Activated naive CD4-positive, alpha-beta T cell treated with Interleukin-2 at 50 U/mL for 16 hours (primary cell): Measurements from ENCODE around the gene GGN.
A peak's percentile ranks its signal among the peaks of the same experiment; 100 is the strongest.
"Not testable (repeated sequence)": the region's sequence is repeated elsewhere in the genome, so short reads cannot be mapped to it uniquely, and the experiment has no call there.

Source experiments
- DNase-seq: peaks from one replicate; pipeline ENCODE4 v3.0.0-alpha.2; 2020

The GGN gene, protein sequence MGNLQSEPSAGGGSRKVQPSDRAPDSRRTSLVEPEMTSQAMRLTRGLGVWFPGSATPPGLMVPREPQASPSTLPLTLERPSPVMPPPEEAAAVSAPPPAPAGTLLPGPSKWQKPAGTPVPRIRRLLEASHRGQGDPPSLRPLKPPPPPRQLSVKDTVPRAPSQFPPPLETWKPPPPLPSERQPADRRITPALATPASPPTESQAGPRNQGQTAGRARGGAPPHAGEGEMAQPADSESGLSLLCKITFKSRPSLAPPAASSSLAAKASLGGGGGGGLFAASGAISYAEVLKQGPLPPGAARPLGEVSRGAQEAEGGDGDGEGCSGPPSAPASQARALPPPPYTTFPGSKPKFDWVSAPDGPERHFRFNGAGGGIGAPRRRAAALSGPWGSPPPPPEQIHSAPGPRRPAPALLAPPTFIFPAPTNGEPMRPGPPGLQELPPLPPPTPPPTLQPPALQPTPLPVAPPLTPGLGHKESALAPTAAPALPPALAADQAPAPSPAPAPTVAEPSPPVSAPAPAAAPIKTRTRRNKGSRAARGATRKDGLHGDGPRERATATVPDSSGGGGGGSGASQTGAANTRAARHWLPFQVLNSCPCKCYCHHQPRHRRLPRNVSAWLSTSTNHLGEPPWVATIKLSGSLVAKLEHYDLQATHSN

DNA sequence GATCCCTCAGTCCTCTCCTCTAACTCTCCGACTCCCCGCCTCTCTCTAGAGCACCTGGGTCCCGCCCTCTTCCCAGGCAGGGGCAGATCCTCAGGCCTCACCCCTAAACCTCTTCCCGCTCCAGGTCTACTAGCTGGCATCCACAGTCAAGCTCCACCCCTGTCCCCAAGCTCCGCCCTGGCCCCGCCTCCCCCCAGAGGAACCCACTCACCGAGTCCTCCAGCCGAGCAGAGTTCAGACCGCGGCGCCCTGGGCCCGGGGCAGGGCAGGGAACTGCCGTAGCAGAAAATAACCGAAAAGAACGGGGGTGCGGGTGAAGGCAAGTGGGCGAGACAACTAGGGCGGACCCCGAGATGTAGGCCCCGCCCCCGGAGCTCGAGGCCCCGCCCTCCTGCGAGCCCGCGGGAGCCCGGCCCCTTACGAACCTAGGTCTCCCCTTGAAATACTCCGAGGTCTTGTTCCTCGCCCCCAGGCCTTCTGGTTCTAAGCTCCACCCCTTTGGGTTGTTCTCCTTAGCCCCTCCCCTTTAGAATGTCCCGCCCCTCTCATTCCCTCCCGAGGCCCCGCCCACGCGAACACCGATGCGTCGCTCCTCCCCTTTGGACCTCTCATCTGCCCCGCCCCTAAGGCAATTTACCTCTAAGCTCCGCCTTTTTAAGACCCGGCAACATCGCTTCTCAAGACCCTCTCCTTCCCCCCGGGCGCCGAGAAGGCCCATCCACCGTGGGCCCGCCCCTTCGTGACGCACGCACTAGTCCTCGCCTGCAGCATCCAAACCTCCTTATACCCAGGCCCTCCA is at the start of gene GGN:
GGN (minus strand) TSS at position 485 of the 799 bp plus-strand sequence. CDS start 773 bp downstream, outside the sequence.
- peak; percentile 82 for DNase-seq

DNA sequence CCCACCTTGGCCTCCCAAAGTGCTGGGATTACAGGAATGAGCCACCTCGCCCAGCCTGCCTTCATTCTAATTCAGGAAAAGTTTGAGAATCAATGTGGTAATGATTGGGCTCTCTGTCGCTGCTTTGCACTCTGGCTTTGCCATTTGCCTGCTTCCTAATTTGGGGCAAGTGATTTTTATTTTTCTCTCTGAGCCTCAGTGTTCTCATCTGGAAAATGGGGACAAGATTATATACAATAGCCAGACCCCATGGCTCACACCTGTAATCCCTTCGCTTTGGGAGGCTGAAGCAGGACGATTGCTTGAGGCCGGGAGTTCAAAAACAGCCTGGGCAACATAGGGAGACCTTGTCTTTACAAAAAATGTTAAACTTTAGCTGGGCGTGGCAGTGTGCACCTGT is 49.5 kb upstream of the GGN start:
- no peak for DNase-seq

DNA sequence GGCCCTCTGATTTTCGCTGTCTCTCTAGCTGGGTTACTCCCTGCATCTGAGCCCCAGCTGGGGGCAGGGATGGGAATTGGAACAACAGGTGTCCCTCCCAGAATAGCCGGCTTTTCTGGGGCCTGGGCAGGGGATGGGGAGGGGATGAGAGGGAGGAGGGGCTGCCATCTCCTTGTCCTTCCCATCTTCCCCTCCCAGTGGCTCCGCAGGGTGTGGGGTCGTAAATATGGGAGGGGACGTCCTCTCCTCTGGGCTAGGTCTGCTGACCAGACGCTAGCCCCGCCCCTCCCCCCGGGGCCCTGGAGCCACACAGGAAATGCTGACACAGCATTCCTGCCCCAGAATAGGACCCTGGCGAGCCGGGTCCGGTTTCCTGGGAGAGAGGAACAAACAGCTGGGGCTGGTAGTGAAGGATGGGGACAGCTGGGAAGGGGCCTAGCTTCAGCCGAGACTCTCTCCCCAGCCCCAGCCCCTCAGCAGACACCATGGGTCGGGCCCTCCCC is 46.8 kb upstream of the GGN start:
- no peak for DNase-seq

DNA sequence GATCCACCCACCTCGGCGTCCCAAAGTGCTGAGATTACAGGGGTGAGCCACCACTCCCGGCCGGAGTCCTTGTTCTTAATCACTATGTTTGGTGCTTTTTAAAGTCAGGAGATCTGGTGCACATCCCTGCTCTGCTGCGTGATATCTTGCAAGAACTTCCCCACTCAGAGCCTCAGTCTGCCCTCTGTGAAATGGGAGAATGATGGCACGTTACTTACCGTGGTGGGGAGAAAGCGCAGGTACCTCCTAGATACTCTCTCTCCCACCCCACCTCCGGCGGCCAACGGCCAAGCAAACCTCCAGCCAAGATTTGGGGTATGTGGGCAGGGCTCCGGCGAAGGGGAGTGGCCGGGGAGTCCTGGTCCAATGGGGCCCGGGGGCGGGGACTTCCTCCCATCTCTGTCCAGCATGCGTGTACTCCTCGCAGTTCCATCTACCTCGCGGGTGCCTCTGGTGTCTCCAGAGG is 45.5 kb upstream of the GGN start, which contains the start of gene RYR1:
RYR1 (plus strand) TSS at position 424 of the 466 bp plus-strand sequence. CDS start 139 bp downstream, outside the sequence.
- peak; percentile 69 for DNase-seq

DNA sequence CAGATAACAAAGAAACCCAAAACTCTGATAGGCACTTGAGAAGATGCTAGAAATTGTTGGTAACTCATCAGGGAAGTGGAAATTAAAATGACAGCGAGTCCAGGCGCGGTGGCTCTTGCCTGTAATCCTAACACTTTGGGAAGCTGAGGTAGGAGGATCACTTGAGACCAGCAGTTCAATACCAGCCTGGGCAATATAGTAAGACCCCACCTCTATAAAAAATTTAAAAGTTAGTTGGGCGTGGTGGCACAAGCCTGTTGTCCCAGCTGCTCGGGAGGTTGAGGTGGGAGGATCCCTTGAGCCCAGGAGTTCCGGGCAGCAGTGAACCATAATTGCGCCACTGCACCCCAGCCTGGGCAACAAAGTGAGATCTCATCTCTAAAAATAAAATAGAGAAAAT is 43.1 kb upstream of the GGN start:
- DNase-seq: no peak

DNA sequence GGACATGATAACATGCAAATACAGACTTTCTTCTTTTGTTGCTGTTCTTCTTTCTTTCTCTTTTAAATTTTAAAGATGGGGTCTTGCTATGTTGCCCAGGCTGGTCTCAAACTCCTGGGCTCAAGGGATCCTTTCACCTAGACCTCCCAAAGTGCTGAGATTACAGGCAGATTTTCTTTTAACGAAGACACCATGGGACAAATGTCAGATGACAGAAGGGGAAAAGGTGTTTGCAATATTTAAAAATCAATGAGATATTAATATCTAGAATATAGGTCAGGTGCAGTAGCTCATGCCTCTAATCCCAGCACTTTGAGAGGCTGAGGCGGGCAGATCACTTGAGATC is 42.0 kb upstream of the GGN start:
- no peak for DNase-seq

DNA sequence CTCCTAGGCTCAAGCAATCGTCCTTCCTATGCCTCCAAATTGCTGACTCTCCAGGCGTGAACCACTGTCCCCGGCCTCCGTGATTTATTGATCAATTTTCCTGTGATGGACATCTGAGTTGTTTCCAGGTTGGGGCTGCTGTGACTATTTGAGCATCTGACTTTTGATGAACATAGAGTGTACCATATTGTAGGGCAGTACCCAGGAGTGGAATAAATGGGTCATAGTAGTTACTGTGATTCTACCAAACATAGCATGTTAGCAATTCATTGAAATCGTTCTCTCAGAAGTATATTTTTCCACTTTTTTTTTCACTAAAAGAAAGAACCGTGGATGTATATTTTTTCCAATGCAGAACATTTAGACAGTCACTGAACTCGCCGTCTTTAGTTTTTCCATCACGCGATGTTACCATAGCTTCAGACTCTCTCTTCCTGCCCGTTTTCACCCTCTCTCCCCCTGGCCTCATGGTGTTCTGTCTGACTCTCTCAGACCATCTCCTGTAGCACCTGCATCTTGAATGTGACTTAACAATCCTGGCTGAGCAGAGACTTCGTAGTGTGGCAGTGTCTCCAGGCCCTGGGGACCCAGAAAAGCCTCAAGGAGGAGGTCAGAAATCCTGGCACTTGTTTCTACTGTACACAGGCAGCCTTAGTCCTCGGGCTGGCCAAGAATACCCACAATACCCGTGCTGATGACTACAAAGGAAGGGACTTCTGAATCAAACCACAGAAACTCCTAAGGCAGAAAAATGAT is 41.4 kb upstream of the GGN start:
- peak; percentile 53 for DNase-seq

DNA sequence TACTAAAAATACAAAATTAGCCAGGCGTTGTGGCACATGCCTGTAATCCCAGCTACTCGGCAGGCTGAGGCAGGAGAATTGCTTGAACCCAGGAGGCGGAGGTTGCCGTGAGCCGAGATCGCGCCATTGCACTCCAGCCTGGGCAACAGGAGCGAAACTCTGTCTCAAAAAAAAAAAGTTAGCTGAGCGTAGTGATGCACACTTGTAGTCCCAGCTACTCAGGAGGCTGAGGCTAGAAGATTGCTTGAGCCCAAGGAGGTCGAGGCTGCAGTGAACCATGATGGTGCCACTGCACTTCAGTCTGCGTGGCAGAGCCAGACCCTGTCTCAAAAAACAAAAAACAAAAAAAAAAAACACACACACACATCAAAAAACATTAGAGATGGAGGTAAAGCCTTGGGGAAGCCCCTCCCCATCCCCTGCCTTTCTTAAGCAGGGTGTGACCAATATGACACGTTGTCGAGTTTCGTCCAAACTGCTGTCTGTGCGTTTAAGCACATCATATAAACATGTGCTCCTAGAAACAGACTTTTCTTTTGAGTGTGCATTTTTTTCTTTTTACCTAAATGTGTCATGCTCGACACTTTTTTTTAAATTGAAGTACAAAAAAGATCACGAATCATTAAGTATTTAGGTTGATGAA is 39.3 kb upstream of the GGN start:
- peak; percentile 76 for DNase-seq

DNA sequence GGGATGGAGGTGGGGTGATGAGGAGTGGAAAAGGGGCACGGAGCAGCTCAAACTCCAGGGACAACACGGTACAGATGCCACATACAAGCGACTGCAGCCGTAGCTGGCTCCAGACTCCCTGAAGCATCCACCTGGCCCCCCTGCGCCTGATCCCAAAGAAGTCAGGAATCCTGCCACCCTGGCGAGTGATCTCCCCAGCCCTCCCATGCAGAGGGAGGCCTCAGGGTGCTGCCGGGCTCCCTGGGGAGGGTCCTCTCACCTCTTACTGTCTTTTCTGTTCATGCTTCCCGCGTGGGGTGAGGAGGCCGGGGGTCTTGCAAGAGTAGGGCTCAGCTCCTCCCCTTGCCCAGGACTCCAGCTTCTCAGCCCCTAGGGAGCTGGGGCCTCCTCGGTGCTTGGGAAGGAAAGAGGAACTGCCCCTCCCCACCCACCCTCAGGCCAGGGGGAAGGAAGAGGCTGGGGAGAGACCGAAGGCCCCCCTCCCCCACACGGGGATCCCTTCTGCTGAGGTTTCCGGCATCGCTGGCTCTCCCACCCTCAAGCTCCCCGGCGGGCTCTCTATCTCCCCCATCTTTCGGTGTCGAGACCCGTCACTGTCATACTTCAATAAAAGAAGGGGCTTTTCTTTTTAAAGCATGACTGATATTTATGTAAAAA is 38.1 kb upstream of the GGN start, which contains the start of gene RASGRP4:
RASGRP4 (minus strand) TSS at position 410 of the 657 bp plus-strand sequence; CDS start at position 282, 128 bp downstream.
- peak; percentile 62 for DNase-seq

DNA sequence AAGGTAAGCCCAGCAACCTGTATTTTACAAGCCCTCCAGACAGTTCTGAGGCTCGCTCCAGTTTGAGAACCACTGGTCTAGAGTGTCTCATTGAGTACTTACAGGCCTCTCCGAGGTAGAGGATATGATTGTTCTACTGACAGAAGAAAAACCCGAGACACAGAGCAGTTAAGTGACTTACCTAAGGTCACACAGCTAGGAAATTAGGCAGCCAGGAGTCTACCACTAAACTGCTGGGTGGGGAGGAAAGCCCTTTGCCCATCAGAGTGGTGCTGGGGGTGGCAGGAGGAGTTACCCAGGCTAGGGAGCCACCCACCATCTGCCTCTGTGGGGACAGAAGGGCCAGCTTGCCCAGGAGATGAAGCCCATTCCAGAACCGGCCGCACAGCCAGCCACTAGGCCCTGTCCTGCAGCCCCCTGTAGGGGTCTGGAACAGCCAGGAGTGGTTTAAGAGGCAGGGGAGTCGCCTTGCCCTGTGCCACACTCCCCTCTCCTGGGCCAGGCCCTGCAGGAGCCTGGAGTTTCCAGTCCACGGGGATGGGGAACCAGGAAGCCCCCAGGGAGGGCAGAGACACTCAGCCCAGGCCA is 37.5 kb upstream of the GGN start:
- DNase-seq: no peak

DNA sequence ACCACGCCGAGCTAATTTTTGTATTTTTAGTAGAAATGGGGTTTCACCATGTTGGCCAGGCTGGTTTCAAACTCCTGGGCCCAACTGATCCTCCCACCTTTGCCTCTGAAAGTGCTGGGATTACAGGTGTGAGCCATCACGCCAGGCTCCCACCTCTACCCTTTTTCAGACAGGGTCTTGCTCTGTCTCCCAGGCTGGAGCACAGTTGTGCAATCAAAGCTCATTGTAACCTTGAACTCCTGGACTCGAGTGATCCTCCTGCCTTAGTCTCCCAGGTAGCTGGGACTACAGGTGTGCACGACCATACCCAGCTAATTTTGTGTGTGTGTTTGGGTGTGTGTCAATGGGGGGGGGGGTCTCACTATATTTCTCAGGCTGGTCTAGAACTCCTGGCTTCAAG is 36.4 kb upstream of the GGN start:
- DNase-seq: no peak

DNA sequence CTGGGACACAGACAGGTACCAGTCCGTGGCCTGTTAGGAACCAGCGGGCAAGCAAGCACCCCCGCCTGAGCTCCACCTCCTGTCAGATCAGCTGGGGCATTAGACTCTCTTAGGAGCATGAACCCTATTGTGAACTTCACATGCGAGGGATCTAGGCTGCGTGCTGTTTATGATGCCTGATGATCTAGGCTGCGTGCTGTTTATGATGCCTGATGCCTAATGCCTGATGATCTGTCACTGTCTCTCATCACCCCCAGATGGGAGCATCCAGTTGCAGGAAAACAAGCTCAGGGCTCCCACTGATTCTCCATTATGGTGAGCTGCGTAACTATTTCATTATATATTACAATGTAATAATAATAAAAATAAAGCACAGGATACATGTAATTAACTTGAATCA is 34.6 kb upstream of the GGN start:
- DNase-seq: no peak

DNA sequence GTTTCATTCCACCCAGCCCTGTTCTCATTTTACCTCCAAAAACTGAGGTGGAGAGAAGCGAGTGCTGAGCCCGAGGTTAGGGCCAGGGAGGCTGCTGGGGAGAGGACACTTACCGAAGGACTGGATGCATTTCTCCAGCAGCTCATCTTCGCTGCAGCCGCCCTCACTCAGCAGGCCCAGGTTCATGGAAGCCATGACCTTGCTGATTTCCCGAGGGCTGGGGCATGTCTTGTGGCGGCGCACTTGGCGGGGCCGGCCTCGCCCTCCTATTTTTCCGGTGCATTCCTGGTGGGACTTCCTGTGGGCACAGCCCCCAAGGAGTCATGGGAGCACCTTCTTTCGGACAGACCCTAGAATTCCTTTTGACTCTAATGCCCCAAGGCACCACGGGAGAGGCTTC is 34.0 kb upstream of the GGN start:
- no peak for DNase-seq

DNA sequence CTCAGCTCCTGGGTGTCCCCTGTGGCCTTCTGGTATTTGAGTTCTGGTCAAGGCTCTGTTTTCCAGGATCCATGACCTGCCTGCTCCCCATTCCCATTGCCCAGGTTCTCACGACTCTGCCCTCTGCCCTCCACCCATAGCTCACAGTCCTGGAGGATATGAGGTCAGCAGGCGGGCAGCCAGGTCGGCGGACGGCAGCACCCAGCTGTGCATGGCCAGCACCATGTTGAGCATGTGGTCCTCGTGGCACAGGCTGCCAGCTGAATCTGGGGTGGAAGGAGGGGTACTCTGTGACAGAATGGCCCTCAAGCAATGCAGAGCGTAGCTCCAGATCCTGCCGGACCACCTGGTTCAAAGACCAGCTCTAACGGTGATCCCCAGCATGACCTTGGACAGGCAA is 33.1 kb upstream of the GGN start:
- DNase-seq: no peak

DNA sequence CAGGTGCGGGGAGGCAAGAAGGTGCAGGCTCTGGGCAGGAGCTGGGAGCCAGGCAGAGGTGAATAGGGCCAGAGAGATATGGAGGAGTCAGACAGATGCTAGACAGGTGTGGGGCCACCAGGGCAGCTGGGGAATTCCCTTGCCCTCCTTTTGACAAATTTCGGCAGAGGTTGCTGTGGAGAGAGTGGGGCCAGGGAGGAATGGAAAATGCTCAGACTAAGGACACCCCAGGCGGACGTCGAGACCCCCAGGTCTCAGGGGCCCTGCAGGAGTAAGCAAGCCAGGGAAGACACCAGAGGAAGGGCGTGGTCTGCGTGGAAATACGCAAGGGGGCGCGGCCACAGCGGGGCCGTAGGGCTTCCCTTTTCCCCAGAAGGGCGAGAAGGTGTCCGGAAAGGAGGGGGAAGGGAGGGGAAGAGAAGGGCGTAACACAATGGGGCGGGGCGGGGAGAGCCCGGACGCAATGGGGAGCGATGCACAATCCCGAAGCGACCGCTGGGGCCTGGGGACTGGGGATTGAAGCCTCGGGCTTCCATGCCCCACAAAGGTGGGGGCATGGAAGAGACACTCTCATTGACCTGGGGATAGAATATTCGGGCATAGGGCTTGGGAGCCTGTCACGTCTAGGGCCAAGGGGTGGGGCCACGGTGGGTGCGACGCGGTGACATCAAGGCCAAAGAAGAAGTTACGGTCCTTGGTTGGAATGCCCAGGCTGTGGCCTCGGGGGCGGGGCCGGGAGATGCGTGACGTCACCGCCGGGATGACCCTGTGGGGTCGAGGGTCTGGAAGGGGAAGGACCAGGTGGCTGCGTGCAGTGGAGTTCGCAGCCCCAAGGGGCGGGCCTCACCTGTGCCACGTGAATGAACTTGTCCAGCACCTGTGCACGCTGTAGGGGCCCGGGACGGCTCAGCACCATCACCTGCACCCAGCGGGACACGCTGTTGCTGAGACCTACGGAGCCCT is 30.0 kb upstream of the GGN start:
- peak; percentile 62 for DNase-seq

DNA sequence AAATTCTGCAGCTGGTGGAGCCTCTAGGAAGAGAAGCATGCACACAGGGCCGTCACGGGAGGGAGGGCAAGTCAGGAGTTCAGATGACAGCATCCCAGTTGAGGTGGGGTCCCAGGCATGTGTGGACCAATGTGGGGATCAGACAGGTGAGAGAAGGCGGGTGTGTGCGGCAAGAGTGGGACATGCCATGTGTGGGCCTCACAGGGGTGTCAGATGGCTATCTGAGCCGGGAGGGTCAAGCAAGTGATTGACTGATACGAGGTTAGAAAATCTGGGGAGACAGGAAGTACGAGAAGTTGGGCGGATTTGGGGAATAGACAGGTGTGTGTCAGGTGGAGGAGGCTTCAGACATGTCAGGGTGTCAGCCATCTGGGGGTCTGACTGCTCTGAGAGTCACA is 29.3 kb upstream of the GGN start:
- DNase-seq: no peak

DNA sequence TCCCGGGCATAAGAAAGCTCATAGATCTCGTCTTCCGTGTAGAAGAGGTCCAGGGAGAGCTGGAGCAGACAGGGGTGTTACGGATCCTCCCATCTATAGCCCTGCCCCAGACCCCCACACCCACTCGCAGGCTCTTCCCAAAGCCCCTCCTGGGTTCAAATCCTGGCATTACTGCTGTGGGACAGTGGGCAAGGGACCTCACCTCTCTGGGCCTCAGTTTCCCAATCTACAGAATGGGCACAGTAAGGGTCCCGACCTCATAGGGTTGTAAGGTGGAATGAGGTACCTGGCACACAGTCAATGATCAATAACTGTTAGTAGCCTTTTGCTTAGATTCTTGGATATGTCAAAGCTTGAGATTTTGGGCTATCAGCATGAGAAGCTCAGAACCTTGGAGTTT is 25.6 kb upstream of the GGN start:
- no peak for DNase-seq

DNA sequence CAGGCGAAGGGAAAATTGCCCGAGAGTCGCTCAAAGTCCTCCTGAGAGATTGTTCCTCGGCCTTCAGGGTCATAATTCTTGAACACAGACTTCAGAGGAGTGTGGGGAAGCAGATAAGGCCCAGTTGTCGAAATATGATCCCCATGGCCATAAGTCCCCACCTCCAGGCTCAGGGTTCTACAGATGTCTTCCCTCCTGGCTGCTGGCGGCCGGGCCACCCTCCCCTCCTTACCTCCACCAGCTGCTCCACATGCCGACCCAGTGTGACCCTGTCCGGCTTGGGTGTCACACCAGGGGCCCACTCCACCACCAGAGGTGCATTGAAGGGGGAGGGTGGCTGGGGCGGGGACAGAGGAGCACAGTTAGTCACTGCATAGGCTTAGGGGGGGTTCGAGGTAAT is 25.1 kb upstream of the GGN start:
- no peak for DNase-seq

DNA sequence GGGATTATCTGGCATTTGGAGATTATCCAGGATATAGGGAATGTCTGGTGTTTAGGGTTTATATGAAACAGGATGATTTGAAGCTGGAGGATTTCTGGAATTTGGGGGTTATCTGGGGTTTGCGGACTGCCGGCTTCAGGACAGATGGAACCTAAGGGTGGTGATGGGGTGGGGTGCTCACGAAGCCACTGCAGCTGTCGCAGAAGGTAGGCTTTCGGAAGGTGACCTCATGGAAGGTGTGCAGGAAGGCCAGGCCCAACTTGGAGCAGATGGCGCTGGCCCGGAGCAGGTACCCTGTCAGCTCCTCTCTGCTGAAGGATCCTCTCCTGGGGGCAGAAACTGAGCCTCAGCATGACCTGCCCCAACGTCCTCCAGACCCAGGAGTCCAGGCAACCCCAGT is 24.7 kb upstream of the GGN start:
- DNase-seq: no peak

DNA sequence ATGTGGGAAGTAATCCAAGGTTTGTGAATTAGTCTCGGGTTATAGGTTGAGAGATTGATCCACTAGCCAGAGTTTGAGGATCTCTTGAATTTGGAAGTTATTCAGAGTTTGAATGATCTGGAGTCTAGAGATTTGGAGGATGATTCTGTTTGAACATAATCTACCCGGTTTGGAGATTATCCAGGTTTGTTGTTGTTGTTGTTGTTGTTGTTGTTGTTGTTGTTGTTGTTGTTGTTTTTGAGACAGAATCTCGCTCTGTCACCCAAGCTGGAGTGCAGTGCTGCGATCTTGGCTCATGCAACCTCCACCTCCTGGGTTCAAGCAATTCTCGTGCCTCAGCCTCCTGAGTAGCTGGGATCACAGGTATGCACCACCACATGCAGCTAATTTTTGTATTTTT is 24.1 kb upstream of the GGN start:
- not testable (repeated sequence) for DNase-seq
